Large intestine (tissue), 3 donors: ENCODE data around the gene AGBL4. TPM values are rescaled to one million over a fixed set of nuclear protein-coding genes. Genes with fewer than 3 reads are reported as not detected.
A peak's percentile ranks its signal among the peaks of the same experiment; 100 is the strongest.

Source experiments
- DNase-seq, 2 donors: peaks; one replicate each; pipeline versions ENCODE4 v3.0.0 to v3.0.0-alpha.2; 2013
- H3K27ac ChIP-seq: one replicate; pipeline ENCODE4 v1.5.1; 2013; ENCODE audit warnings: low read length
- H3K27me3 ChIP-seq: 2 replicates; pipeline ENCODE4 v1.6.1; 2013; ENCODE audit warnings: low read length; ENCODE audit not compliant: control insufficient read depth, insufficient read depth
- H3K36me3 ChIP-seq: 2 replicates; pipeline ENCODE4 v1.6.1; 2013; ENCODE audit warnings: low read length; ENCODE audit not compliant: control insufficient read depth, insufficient read depth
- H3K4me1 ChIP-seq: one replicate; pipeline ENCODE4 v1.6.1; 2013; ENCODE audit warnings: low read length; ENCODE audit not compliant: control insufficient read depth, insufficient read depth
- H3K4me3 ChIP-seq: one replicate; pipeline ENCODE4 v1.5.1; 2013; ENCODE audit warnings: low read length
- H3K9me3 ChIP-seq: one replicate; pipeline ENCODE4 v1.6.1; 2013; ENCODE audit warnings: mild to moderate bottlenecking, low read depth, low read length, moderate library complexity; ENCODE audit not compliant: control insufficient read depth
- WGBS: methylation state at CpG from one replicate; pipeline ENCODE4 v1.1.5; 2013; ENCODE audit warnings: low lambda C conversion rate; ENCODE audit not compliant: insufficient coverage; 5-methylcytosine and 5-hydroxymethylcytosine counted together
- polyA plus RNA-seq: library from polyadenylated mRNA; unstranded; fragments of 120-200 nt; gene quantifications from one replicate; pipeline ENCODE4 v1.2.1, GENCODE V29; 2013

The AGBL4 gene
- polyA plus RNA-seq, 1 donor, result 0.28 TPM

DNA sequence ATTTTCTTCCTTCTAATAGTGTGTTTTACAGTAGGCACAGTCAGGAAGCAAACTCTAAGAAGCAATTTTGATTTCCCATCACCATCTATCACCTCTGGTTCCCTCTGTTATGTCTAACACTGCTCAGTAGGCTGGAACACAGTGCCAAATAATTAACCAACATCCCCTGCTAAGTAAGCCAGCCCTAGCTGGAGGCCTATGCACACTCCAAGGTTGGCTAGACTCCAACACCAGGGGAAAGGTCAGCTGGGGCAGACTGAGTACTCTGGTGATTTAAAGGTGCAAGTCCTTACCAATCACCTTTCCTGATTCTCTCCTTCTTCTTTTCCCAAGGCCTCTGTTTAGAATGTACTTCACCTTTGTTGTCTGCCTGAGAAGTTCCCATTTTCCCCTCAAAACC, 1200.6 kb downstream of the AGBL4 start:
- no peaks in the 10 kb centered on the region for H3K9me3 ChIP-seq
- no peak overlapping the region for H3K4me3 ChIP-seq
- peak; percentile 64 to 84 for DNase-seq
- peaks cover 4% of the 10 kb centered on the region for H3K27me3 ChIP-seq
- no peak overlapping the region for H3K27ac ChIP-seq
- peaks cover 3% of the 10 kb centered on the region for H3K4me1 ChIP-seq
- H3K36me3 ChIP-seq, result no peaks in the 10 kb centered on the region

DNA sequence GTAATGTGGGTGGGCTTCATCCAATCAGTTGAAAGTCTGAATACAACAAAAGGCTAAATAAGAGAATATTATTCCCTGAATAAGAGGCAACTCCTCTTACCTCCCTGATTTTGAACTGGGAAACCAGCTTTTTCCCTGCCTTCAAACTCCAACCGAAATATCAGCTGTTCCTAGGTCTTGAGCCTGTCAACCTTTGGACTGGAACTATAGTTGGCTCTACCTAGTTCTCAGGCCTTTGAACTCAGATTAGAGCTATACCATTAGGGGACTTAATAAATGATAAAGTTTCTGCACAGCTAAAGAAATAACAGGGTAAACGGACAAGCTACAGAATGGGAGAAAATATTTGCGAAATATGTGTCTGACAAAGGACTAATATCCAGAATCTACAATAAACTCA, 1203.3 kb downstream of the AGBL4 start:
- DNase-seq, result peak; percentile 14 to 53
- Histone ChIP-seq H3K27me3 (no peaks in the 10 kb centered on the region), H3K4me1 (peaks cover 3% of the 10 kb centered on the region), H3K36me3 (no peaks in the 10 kb centered on the region), H3K9me3 (no peaks in the 10 kb centered on the region), H3K4me3 (no peak overlapping the region), H3K27ac (no peak overlapping the region)
- 34% methylated on average over 3 of the region's 3 CpGs for WGBS

DNA sequence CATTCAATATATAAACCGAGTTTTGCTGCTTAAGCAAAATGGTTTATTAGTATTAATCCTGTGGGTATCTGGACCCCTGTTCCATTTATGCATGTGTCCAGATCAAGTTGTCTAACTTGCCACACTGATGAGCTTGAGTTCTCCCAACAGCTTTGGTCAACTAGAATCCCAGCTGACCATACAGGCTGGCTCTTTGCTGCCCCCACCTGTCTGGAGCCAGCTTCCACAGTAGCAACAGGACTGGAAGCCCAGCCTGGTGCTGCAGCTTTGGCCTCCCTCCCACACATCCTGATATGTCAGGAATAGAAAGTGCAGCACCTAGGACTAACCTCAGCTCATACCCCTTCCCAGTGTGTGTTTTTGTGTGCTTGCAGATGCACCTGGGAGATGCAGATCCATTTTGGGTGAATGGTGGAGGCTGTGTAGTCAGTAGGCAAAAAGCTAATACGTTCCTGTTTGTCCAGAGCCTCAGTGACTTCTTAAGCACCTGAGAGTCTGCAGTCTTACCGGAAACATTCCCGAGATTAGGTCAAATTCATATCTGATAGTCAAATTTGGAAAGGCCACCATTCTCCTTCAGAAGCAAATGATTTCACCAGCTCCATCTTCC, 1206.1 kb downstream of the AGBL4 start:
- Histone ChIP-seq H3K9me3 (no peaks in the 10 kb centered on the region), H3K36me3 (no peaks in the 10 kb centered on the region), H3K4me3 (no peak overlapping the region), H3K27me3 (no peaks in the 10 kb centered on the region), H3K27ac (no peak overlapping the region), H3K4me1 (no peaks in the 10 kb centered on the region)
- no CpG with 5 or more reads among the region's 4 CpGs for WGBS
- DNase-seq, result peak; percentile 35 to 44

DNA sequence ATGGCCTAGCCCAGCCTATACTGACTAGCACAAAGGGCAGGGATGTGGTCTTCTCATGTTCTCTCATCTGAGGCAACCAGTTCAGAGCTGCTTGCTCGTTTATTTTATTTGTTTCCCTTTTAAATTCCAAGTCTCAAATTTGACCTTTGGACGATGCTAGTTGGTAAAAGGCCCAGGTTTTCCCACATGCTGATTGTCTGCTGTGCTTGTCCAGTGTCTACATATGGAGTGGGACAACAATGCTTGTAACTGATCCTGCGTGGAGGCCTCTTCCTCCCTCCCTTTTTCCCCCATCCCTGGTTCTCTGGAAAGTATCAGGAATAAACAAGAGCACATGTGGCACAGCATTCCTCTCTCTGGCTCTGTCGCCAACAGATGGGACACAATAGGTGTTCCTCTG, 1213.0 kb downstream of the AGBL4 start:
- Histone ChIP-seq H3K4me1 (no peaks in the 10 kb centered on the region), H3K27me3 (no peaks in the 10 kb centered on the region), H3K27ac (no peak overlapping the region), H3K4me3 (no peak overlapping the region), H3K36me3 (no peaks in the 10 kb centered on the region), H3K9me3 (no peaks in the 10 kb centered on the region)
- DNase-seq, result no peak
- WGBS, result no CpG with 5 or more reads among the region's 4 CpGs

DNA sequence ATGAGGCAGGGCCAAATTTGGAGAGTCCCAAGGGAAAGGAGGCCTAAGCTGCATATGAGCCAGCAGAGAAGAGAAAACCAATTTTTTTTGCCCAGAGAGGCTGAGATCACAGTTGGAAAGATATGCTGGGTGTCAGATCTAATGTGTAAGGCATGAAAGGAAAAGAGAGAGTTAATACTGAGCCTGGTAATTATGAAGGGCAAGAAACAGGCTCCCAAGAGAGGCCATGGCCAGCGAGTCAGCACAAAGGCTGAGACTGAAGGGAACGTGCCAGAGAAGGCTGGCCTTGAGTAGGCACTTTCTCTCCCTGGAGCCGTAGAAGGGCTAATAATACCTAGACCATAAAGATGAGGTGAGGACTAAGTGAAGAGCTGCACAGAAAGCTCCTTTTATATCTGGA, 1215.3 kb downstream of the AGBL4 start:
- peaks cover 3% of the 10 kb centered on the region for H3K27me3 ChIP-seq
- no peaks in the 10 kb centered on the region for H3K4me1 ChIP-seq
- no peaks in the 10 kb centered on the region for H3K9me3 ChIP-seq
- no peak for DNase-seq
- no CpG with 5 or more reads among the region's 3 CpGs for WGBS
- no peak overlapping the region for H3K4me3 ChIP-seq
- H3K36me3 ChIP-seq, result no peaks in the 10 kb centered on the region
- no peak overlapping the region for H3K27ac ChIP-seq

DNA sequence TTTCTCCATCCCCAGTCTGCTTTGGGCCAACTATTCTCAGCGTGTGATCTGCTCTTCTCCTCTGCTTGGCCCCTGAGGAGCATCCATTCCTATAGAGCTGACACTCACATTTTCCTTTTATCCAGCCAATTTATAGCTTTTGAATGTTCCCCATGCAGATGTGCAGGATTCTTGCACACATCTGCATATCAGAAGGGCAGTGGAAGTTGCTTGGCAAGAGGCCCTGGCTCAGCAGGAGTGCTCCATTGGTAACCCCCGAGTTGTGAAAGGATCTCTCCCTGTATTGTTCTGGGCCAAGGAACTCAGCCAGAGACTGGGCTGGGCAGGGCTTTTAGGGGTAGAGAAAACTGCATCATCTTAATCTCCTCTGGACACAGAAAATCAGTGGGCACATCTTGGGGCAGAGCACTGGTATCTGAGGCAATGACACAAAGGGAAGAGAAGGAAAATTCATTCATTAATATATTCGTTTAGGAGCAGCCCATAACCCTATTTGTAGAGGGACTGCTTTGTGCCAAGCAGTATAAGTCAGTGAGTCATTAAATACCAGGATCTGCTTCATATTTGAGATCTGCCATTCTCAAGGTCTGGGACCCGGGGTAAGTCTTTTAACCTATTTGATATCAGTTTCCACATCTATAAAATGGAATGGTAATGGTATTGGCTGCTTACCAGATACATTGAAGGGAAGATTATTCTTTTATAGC, 1216.0 kb downstream of the AGBL4 start:
- Histone ChIP-seq H3K27ac (no peak overlapping the region), H3K4me3 (no peak overlapping the region), H3K9me3 (no peaks in the 10 kb centered on the region), H3K27me3 (peaks cover 3% of the 10 kb centered on the region), H3K36me3 (no peaks in the 10 kb centered on the region), H3K4me1 (no peaks in the 10 kb centered on the region)
- WGBS, result 100% methylated on average over 1 of the region's 4 CpGs
- no peak for DNase-seq

DNA sequence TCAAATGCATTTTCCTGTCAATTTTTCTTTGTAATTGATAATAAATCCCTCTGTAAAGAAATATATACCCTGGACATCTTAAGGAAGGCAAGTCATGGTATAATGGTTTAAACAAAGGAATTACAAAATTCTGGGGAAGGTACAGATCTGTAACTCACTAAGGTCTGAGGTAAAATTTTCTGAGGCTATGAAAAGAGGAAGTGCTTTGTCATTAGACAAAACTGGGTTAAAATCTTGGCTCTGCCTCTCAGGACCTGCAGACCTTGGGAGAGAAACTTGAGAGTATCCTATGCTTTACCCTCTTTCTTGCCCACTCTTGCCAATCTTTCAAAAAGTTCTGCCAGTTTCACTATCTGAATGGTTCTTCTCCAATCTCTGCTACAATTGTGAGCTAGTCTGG, 1220.3 kb downstream of the AGBL4 start:
- Histone ChIP-seq H3K27me3 (peaks cover 3% of the 10 kb centered on the region), H3K9me3 (no peaks in the 10 kb centered on the region), H3K27ac (no peak overlapping the region), H3K4me1 (no peaks in the 10 kb centered on the region), H3K36me3 (no peaks in the 10 kb centered on the region), H3K4me3 (no peak overlapping the region)
- DNase-seq, result no peak

DNA sequence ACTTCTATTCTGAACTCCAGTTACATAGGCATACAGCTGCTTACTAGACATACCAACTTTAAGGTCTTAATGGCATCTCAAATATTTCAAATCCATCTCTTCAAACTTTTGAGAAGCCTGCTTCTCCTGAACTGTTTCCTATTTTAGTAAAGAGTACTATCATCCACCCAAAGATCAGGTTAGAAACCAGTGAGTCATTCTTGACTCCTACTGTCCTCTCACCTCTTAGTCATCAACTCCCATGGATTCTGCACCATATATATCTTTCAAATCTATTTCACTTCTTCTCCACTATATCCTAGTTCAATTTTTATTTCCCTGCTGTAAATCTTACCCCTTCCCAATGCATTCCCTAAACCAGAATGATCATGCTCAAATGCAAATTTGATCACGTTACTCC, 1228.9 kb downstream of the AGBL4 start:
- no peaks in the 10 kb centered on the region for H3K27me3 ChIP-seq
- no peak for DNase-seq
- WGBS, result 0% methylated on average over 1 of the region's 1 CpG

DNA sequence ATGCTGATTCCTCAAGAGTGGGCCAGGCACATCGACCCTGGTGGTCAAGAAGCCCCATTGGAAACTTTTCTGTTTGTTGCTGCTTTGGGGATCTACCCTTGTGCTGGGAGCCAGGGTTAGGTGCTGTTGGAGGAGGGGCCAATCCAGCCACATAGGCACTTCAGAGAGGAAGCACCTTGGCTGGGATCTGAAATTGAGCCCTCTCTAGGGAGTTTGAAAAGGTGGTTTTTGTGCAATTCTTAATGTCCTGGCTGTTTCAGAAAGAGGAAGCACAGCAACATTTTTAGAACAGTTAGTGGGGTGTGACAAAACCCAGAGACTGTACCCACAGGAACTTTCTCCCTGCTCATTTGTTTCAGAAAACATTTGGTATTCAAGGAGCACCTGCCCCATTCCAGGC, 1229.9 kb downstream of the AGBL4 start:
- no peak for DNase-seq
- H3K4me3 ChIP-seq, result no peak overlapping the region
- no peaks in the 10 kb centered on the region for H3K36me3 ChIP-seq
- H3K27ac ChIP-seq, result no peak overlapping the region
- H3K9me3 ChIP-seq, result no peaks in the 10 kb centered on the region
- WGBS, result no CpG with 5 or more reads among the region's 1 CpG
- H3K27me3 ChIP-seq, result no peaks in the 10 kb centered on the region
- no peaks in the 10 kb centered on the region for H3K4me1 ChIP-seq

More for the DNA sequence above, 1228.9 kb downstream of the AGBL4 start:
- H3K27ac ChIP-seq, result no peak overlapping the region
- no peak overlapping the region for H3K4me3 ChIP-seq
- no peaks in the 10 kb centered on the region for H3K4me1 ChIP-seq
- no peaks in the 10 kb centered on the region for H3K36me3 ChIP-seq
- H3K9me3 ChIP-seq, result no peaks in the 10 kb centered on the region

DNA sequence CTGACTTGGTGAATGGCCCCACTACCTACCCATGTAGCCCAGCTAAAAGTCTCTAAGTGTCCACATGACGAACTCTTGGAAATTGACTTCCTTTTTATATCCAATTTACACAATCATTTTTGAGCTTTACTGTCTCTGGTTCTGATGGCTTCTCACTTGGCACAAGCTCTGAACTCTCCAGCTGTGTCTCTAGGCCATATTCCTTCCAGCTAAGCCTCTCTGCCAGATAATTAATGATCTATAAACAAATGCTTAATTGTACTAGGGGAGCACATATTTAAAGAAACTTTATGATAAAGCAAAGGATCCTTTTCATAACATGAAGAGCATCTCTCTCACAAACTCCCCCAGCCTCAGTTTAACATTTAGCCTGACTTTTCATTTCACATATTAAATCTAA, 1230.8 kb downstream of the AGBL4 start:
- DNase-seq, result no peak
- H3K27ac ChIP-seq, result no peak overlapping the region
- WGBS, result 75% methylated on average over 1 of the region's 1 CpG
- H3K9me3 ChIP-seq, result no peaks in the 10 kb centered on the region
- H3K36me3 ChIP-seq, result no peaks in the 10 kb centered on the region
- no peaks in the 10 kb centered on the region for H3K27me3 ChIP-seq
- H3K4me3 ChIP-seq, result no peak overlapping the region
- H3K4me1 ChIP-seq, result no peaks in the 10 kb centered on the region

DNA sequence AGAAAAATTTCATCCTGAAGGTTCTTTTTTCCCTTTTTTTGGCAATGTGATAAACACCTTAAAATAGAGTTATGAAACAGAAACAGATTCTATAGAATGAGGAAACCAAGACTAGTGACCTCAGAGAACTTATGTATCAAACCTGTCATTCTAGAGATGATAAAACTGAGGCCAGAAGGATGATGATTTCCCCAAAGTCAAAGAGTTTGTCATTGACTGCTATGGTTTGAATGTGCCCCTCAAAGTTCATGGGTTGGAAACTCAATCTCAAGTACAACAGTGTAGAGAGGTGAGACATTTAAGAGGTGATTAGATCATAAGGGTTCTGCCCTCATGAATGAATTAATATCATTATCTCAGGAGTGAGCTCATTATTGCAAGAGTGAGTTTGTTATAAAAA, 1233.4 kb downstream of the AGBL4 start:
- H3K27ac ChIP-seq, result no peak overlapping the region
- no peak overlapping the region for H3K4me3 ChIP-seq
- no peaks in the 10 kb centered on the region for H3K27me3 ChIP-seq
- DNase-seq, result no peak
- H3K9me3 ChIP-seq, result no peaks in the 10 kb centered on the region
- H3K36me3 ChIP-seq, result no peaks in the 10 kb centered on the region
- no peaks in the 10 kb centered on the region for H3K4me1 ChIP-seq
